Measurements from ENCODE around the gene DTNA. TPM values are rescaled to one million over a fixed set of nuclear protein-coding genes. Genes with fewer than 3 reads are reported as not detected.

DTNA gene
- total RNA-seq, 2 donors from 2014 or later = 41.0 to 78.4 TPM

GRCh38 chr18:34794348-34794747, 84.2 kb downstream of the DTNA start:
- H3K4me1 ChIP-seq (ENCODE audit: control insufficient read depth in 1 of 2, low read depth in 2 of 2) = no peaks in the 10 kb centered on the region
- H3K27me3 ChIP-seq (replicated peaks; ENCODE audit: insufficient read depth) = no peaks in the 10 kb centered on the region
- no peaks in the 10 kb centered on the region for H3K9me3 ChIP-seq
- DNase-seq (ENCODE audit: low spot score) (no peak), ATAC-seq (ENCODE audit: insufficient number of reproducible peaks, low FRiP score, low read depth) (no peak)
- TF ChIP-seq CTCF (IDR thresholded peaks at IDR 0.05) = no peak
- no peak overlapping the region for H3K27ac ChIP-seq
- peaks cover 3% of the 10 kb centered on the region for H3K36me3 ChIP-seq
- no peak overlapping the region for H3K4me3 ChIP-seq

GRCh38 chr18:34795070-34795732, 85.1 kb downstream of the DTNA start:
- ATAC-seq (ENCODE audit: insufficient number of reproducible peaks, low FRiP score, low read depth) = no peak
- Histone ChIP-seq H3K4me3 (no peak overlapping the region), H3K27me3 (replicated peaks; ENCODE audit: insufficient read depth) (no peaks in the 10 kb centered on the region), H3K27ac (no peak overlapping the region), H3K9me3 (no peaks in the 10 kb centered on the region), H3K4me1 (ENCODE audit: control insufficient read depth in 1 of 2, low read depth in 2 of 2) (no peaks in the 10 kb centered on the region), H3K36me3 (peaks cover 3% of the 10 kb centered on the region)
- DNase-seq (ENCODE audit: low spot score) = no peak
- TF ChIP-seq CTCF (IDR thresholded peaks at IDR 0.05) = no peak

GRCh38 chr18:34796035-34796657, 86.0 kb downstream of the DTNA start:
- Histone ChIP-seq H3K27ac (no peak overlapping the region), H3K4me3 (no peak overlapping the region), H3K36me3 (peaks cover 3% of the 10 kb centered on the region), H3K9me3 (no peaks in the 10 kb centered on the region), H3K27me3 (replicated peaks; ENCODE audit: insufficient read depth) (no peaks in the 10 kb centered on the region), H3K4me1 (ENCODE audit: control insufficient read depth in 1 of 2, low read depth in 2 of 2) (no peaks in the 10 kb centered on the region)
- ATAC-seq (ENCODE audit: insufficient number of reproducible peaks, low FRiP score, low read depth) (no peak), DNase-seq (ENCODE audit: low spot score) (no peak)
- TF ChIP-seq CTCF (IDR thresholded peaks at IDR 0.05) = no peak

- Histone ChIP-seq H3K4me1 (ENCODE audit: control insufficient read depth in 1 of 2, low read depth in 2 of 2) (peaks cover 0 to 5% of the 10 kb centered on the region in 2 donors), H3K9me3 (no peaks in the 10 kb centered on the region), H3K36me3 (peaks cover 3% of the 10 kb centered on the region), H3K4me3 (no peak overlapping the region), H3K27ac (no peak overlapping the region), H3K27me3 (replicated peaks; ENCODE audit: insufficient read depth) (no peaks in the 10 kb centered on the region)
- no peak for ATAC-seq (ENCODE audit: insufficient number of reproducible peaks, low FRiP score, low read depth)
- no peak for DNase-seq (ENCODE audit: low spot score)
- TF ChIP-seq CTCF (IDR thresholded peaks at IDR 0.05) = no peak
Measured at GRCh38 chr18:34799291-34799690, 89.2 kb downstream of the DTNA start.

- H3K9me3 ChIP-seq = no peaks in the 10 kb centered on the region
- no peak for TF ChIP-seq CTCF (IDR thresholded peaks at IDR 0.05)
- H3K36me3 ChIP-seq = peaks cover 3% of the 10 kb centered on the region
- no peaks in the 10 kb centered on the region for H3K27me3 ChIP-seq (replicated peaks; ENCODE audit: insufficient read depth)
- ATAC-seq (ENCODE audit: insufficient number of reproducible peaks, low FRiP score, low read depth) = no peak
- no peak for DNase-seq (ENCODE audit: low spot score)
- no peak overlapping the region for H3K27ac ChIP-seq
- H3K4me1 ChIP-seq (ENCODE audit: control insufficient read depth in 1 of 2, low read depth in 2 of 2) = peaks cover 0 to 8% of the 10 kb centered on the region in 2 donors
- no peak overlapping the region for H3K4me3 ChIP-seq
Measured at GRCh38 chr18:34800381-34800780, 90.3 kb downstream of the DTNA start.
